ENCODE results near the gene COL6A1.

COL6A1 gene

GRCh38 chr21:45994086-45994661 is 12.6 kb downstream of the COL6A1 start:
- Histone ChIP-seq H3K27me3 (ENCODE audit: control insufficient read depth, insufficient read depth, low read length) (no peaks in the 10 kb centered on the region), H3K27ac (no peak overlapping the region), H3K4me1 (no peaks in the 10 kb centered on the region), H3K9me3 (ENCODE audit: control insufficient read depth, low read length) (no peaks in the 10 kb centered on the region), H3K4me3 (ENCODE audit: low read depth, low read length) (no peak overlapping the region), H3K79me2 (no peaks in the 10 kb centered on the region), H3K9ac (no peak overlapping the region), H2AFZ (no peak overlapping the region), H3K36me3 (ENCODE audit: control insufficient read depth, insufficient read depth, low read length) (no peaks in the 10 kb centered on the region), H3K4me2 (ENCODE audit: low read length) (no peak overlapping the region)
- no peak for TF ChIP-seq CTCF (IDR thresholded peaks at IDR 0.05)

- Histone ChIP-seq H3K4me3 (ENCODE audit: low read depth, low read length) (no peak overlapping the region), H3K27me3 (ENCODE audit: control insufficient read depth, insufficient read depth, low read length) (no peaks in the 10 kb centered on the region), H3K79me2 (no peaks in the 10 kb centered on the region), H3K9me3 (ENCODE audit: control insufficient read depth, low read length) (no peaks in the 10 kb centered on the region), H3K36me3 (ENCODE audit: control insufficient read depth, insufficient read depth, low read length) (no peaks in the 10 kb centered on the region), H3K9ac (no peak overlapping the region), H3K4me1 (no peaks in the 10 kb centered on the region), H3K4me2 (ENCODE audit: low read length) (no peak overlapping the region), H3K27ac (no peak overlapping the region), H2AFZ (no peak overlapping the region)
- no peak for TF ChIP-seq CTCF (IDR thresholded peaks at IDR 0.05)
Observed at GRCh38 chr21:45994759-45995685, 13.5 kb downstream of the COL6A1 start.

- H3K27ac ChIP-seq: no peak overlapping the region
- TF ChIP-seq CTCF (IDR thresholded peaks at IDR 0.05): no peak
- no peaks in the 10 kb centered on the region for H3K9me3 ChIP-seq (ENCODE audit: control insufficient read depth, low read length)
- H3K36me3 ChIP-seq (ENCODE audit: control insufficient read depth, insufficient read depth, low read length): no peaks in the 10 kb centered on the region
- no peak overlapping the region for H3K4me2 ChIP-seq (ENCODE audit: low read length)
- no peak overlapping the region for H3K9ac ChIP-seq
- H2AFZ ChIP-seq: no peak overlapping the region
- H3K79me2 ChIP-seq: no peaks in the 10 kb centered on the region
- no peaks in the 10 kb centered on the region for H3K4me1 ChIP-seq
- H3K4me3 ChIP-seq (ENCODE audit: low read depth, low read length): no peak overlapping the region
- no peaks in the 10 kb centered on the region for H3K27me3 ChIP-seq (ENCODE audit: control insufficient read depth, insufficient read depth, low read length)
Observed at GRCh38 chr21:45995686-45996179, 14.2 kb downstream of the COL6A1 start.

- no peak overlapping the region for H3K4me2 ChIP-seq (ENCODE audit: low read length)
- H3K9me3 ChIP-seq (ENCODE audit: control insufficient read depth, low read length): no peaks in the 10 kb centered on the region
- H3K79me2 ChIP-seq: no peaks in the 10 kb centered on the region
- H3K27me3 ChIP-seq (ENCODE audit: control insufficient read depth, insufficient read depth, low read length): no peaks in the 10 kb centered on the region
- no peaks in the 10 kb centered on the region for H3K36me3 ChIP-seq (ENCODE audit: control insufficient read depth, insufficient read depth, low read length)
- TF ChIP-seq CTCF (IDR thresholded peaks at IDR 0.05): no peak
- H3K27ac ChIP-seq: no peak overlapping the region
- no peak overlapping the region for H3K4me3 ChIP-seq (ENCODE audit: low read depth, low read length)
- no peak overlapping the region for H2AFZ ChIP-seq
- H3K9ac ChIP-seq: no peak overlapping the region
- no peaks in the 10 kb centered on the region for H3K4me1 ChIP-seq
Observed at GRCh38 chr21:45996311-45997204, 15.0 kb downstream of the COL6A1 start.
